GM12872 (cell line): ENCODE data around the gene CDK15.

ENCODE experiments used
- CTCF ChIP-seq: IDR thresholded peaks from 3 replicates; pipeline ENCODE4 v1.5.1; 2011; ENCODE audit warnings: low read depth, mild to moderate bottlenecking, low read length, moderate library complexity; ENCODE audit not compliant: insufficient read depth

The CDK15 gene

GRCh38 chr2:201798252-201798913, 8.0 kb upstream of the CDK15 start:
- no peak for TF ChIP-seq CTCF

GRCh38 chr2:201798914-201799285, 7.4 kb upstream of the CDK15 start:
- TF ChIP-seq CTCF, result peak; percentile 49; the same call in 2 of the 3 replicates

GRCh38 chr2:201807452-201807999, 1.2 kb downstream of the CDK15 start:
- TF ChIP-seq CTCF, result no peak

GRCh38 chr2:201808027-201808426, 1.7 kb downstream of the CDK15 start:
- TF ChIP-seq CTCF, result no peak

- TF ChIP-seq CTCF, result no peak
Measured at GRCh38 chr2:201809633-201810032, 3.3 kb downstream of the CDK15 start.

GRCh38 chr2:201813996-201814760, 7.8 kb downstream of the CDK15 start:
- TF ChIP-seq CTCF, result no peak

- TF ChIP-seq CTCF, result no peak
Measured at GRCh38 chr2:201816657-201817575, 10.6 kb downstream of the CDK15 start.
